ENCODE results near the gene MYOM3. TPM values are rescaled to one million over a fixed set of nuclear protein-coding genes. Genes with fewer than 3 reads are reported as not detected.
A peak's percentile ranks its signal among the peaks of the same experiment; 100 is the strongest.

MYOM3 gene
- total and polyA plus RNA-seq, 2 of the 13 experiments (the other 11 are each of a cell fraction or from before 2014, with no cell fraction given) = 5.8 to 15.3 TPM

DNA sequence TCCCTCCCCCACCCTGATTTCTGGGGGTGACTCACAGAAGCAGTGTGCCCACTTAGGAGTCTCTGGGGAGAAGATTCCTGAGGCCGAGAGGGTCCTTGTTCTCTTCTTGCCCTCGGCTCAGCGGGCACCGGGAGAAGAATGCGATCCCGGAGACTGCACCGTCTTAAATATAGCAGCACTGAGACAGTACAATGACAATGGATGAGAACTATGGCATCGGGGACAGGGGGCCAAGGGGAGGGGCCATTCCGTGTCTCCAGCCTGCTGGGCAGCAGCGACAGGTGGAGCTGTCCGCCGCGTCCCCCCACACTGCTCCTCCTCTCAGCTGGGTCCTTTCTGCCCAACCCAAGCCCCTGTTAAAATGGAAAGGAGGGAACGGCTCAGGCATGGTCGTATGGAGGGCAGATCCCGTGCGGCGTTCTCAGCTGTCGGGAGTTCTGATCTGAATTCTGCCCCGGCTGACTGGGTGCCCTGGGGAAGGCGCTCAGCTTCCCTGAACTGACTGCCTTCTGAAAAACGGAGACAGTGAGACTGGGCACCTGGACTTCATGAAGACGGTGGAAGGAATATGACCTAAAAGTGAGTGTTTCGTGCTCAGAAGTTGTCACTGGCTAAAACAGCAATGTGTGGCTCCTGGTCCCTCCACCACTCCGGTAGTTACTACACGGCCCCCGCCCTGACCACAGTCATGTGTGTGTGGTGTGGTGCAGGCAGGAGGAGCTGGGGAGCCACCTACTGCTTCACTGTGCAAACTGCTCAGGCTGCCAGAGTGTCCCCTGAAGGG, at the start of gene MYOM3 (continued):
- TF ChIP-seq, protein P1, sequence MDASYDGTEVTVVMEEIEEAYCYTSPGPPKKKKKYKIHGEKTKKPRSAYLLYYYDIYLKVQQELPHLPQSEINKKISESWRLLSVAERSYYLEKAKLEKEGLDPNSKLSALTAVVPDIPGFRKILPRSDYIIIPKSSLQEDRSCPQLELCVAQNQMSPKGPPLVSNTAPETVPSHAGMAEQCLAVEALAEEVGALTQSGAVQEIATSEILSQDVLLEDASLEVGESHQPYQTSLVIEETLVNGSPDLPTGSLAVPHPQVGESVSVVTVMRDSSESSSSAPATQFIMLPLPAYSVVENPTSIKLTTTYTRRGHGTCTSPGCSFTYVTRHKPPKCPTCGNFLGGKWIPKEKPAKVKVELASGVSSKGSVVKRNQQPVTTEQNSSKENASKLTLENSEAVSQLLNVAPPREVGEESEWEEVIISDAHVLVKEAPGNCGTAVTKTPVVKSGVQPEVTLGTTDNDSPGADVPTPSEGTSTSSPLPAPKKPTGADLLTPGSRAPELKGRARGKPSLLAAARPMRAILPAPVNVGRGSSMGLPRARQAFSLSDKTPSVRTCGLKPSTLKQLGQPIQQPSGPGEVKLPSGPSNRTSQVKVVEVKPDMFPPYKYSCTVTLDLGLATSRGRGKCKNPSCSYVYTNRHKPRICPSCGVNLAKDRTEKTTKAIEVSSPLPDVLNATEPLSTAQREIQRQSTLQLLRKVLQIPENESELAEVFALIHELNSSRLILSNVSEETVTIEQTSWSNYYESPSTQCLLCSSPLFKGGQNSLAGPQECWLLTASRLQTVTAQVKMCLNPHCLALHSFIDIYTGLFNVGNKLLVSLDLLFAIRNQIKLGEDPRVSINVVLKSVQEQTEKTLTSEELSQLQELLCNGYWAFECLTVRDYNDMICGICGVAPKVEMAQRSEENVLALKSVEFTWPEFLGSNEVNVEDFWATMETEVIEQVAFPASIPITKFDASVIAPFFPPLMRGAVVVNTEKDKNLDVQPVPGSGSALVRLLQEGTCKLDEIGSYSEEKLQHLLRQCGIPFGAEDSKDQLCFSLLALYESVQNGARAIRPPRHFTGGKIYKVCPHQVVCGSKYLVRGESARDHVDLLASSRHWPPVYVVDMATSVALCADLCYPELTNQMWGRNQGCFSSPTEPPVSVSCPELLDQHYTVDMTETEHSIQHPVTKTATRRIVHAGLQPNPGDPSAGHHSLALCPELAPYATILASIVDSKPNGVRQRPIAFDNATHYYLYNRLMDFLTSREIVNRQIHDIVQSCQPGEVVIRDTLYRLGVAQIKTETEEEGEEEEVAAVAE (CRISPR knock-in tag; IDR thresholded peaks at IDR 0.05; ENCODE audit: borderline replicate concordance) = 0 out of 2 replicates have a peak, but pooled peaks have one; percentile 40
- no peak for TF ChIP-seq ZNF564 (CRISPR knock-in tag; IDR thresholded peaks at IDR 0.05)
- TF ChIP-seq ARNT2 (CRISPR knock-in tag; IDR thresholded peaks at IDR 0.05; ENCODE audit: low read depth) = no peak
- TF ChIP-seq SKI (IDR thresholded peaks at IDR 0.05; ENCODE audit: partially characterized antibody) = no peak
- no peak for TF ChIP-seq NR2C2 (CRISPR knock-in tag; IDR thresholded peaks at IDR 0.05; ENCODE audit: borderline replicate concordance)
- no peak for TF ChIP-seq ZNF34 (CRISPR knock-in tag; IDR thresholded peaks at IDR 0.05; ENCODE audit: borderline replicate concordance)
- no peak for TF ChIP-seq ZBTB21 (CRISPR knock-in tag; IDR thresholded peaks at IDR 0.05)
- no peak for TF ChIP-seq PRPF4 (IDR thresholded peaks at IDR 0.05; ENCODE audit: low read depth, low read length, poor library complexity, severe bottlenecking)
- TF ChIP-seq RAD21 (CRISPR knock-in tag; IDR thresholded peaks at IDR 0.05) = peak; percentile 80
- TF ChIP-seq, protein P2, sequence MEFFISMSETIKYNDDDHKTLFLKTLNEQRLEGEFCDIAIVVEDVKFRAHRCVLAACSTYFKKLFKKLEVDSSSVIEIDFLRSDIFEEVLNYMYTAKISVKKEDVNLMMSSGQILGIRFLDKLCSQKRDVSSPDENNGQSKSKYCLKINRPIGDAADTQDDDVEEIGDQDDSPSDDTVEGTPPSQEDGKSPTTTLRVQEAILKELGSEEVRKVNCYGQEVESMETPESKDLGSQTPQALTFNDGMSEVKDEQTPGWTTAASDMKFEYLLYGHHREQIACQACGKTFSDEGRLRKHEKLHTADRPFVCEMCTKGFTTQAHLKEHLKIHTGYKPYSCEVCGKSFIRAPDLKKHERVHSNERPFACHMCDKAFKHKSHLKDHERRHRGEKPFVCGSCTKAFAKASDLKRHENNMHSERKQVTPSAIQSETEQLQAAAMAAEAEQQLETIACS (CRISPR knock-in tag; IDR thresholded peaks at IDR 0.05) = no peak
- no peak for TF ChIP-seq ZNF703 (CRISPR knock-in tag; IDR thresholded peaks at IDR 0.05; ENCODE audit: borderline replicate concordance)
- TF ChIP-seq ZNF3 (CRISPR knock-in tag; IDR thresholded peaks at IDR 0.05) = no peak
- no peak for TF ChIP-seq FOSL1 (CRISPR knock-in tag; IDR thresholded peaks at IDR 0.05; ENCODE audit: borderline replicate concordance)
- TF ChIP-seq MTF1 (CRISPR knock-in tag; IDR thresholded peaks at IDR 0.05) = no peak
- no peak; the same call in 1 of the 2 replicates for TF ChIP-seq ZNF788 (CRISPR knock-in tag; IDR thresholded peaks at IDR 0.05; ENCODE audit: borderline replicate concordance)
- TF ChIP-seq JARID2 (CRISPR knock-in tag; IDR thresholded peaks at IDR 0.05; ENCODE audit: insufficient replicate concordance) = no peak
- TF ChIP-seq ZNF335 (CRISPR knock-in tag; IDR thresholded peaks at IDR 0.05) = no peak
- TF ChIP-seq ZNF207 (IDR thresholded peaks at IDR 0.05; ENCODE audit: borderline replicate concordance) = no peak
- TF ChIP-seq KLF16 (CRISPR knock-in tag; IDR thresholded peaks at IDR 0.05) = no peak
- no peak for TF ChIP-seq RELA (CRISPR knock-in tag; IDR thresholded peaks at IDR 0.05)
- no peak for TF ChIP-seq ZNF737 (CRISPR knock-in tag; IDR thresholded peaks at IDR 0.05; ENCODE audit: borderline replicate concordance)
- TF ChIP-seq RXRB (CRISPR knock-in tag; IDR thresholded peaks at IDR 0.05; ENCODE audit: borderline replicate concordance) = no peak
- no peak for TF ChIP-seq NPAS2 (CRISPR knock-in tag; IDR thresholded peaks at IDR 0.05; ENCODE audit: borderline replicate concordance)
- TF ChIP-seq NONO (IDR thresholded peaks at IDR 0.05) = no peak
- TF ChIP-seq NONO (CRISPR knock-in tag; conservative IDR thresholded peaks at IDR 0.05) = peak; percentile 29; the same call in 1 of the 2 replicates
- TF ChIP-seq REPIN1 (CRISPR knock-in tag; IDR thresholded peaks at IDR 0.05; ENCODE audit: borderline replicate concordance, low read depth) = no peak

Data from HepG2 (cell line).